ENCODE results near the gene RGS8.
"Not testable (repeated sequence)": the region's sequence is repeated elsewhere in the genome, so short reads cannot be mapped to it uniquely, and the experiment has no call there.

Gene RGS8

DNA sequence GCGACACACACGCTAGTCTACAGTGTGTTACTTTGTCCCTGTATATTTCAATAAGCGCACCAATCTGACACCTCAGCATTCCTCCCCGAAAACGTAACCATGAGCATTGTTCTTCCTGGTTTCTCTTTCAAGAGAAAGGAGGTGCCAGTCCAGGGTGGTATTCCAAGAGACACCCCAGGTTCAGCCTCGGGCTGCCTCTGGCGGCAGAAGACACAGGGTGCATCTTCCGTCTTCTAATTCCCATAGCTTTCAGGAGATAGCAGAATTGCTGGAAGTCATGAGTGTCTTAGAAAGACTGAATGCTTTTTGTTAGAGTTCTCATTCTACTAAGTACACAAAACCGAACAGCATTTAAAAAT is 15.9 kb upstream of the RGS8 start:
- no peak for DNase-seq

DNA sequence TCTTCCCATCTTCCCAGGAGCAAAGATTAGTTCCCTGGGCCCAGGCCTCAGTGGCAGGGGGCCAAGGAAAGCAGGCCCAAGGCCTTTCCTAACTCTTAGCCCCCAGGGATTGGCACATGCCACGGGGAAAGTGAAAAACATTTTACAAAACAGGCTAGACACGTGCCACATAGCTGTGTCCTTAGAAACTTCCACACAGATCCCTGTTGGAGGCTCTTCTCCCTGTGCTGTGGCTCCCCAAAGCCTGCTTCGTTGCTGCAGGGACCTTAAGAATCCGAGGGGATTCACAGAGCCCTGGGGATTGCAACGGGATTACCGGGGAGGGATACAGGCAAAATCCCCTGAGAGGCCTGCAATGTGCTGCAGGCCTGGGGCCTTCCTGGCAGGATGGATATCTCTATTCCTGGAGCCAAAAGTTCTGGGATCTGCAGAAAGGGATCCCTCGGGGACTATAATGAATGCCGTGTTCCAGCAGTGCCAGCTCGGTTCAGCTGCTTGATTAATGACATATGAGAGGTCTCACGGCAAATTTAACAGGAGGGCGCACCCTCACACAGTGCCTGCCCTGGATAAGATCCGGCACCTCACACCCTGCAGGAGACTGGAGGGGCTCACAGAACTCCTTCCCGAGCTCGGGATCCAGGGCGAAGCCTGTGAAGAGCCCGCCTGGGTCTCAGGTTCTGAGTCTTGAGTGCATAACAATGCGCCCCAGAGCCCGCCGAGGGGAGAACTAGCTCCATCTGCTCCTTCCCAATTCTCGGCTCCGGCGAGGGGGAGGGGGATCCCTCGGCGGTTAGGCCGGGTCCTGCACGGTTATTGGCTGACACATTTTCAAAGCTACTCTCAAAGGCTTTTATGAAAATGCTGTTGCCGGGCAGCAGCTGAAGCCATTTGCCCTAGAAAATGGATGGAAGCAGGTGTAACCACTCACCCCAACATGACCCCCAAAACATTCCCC is 15.3 kb upstream of the RGS8 start:
- DNase-seq = no peak

DNA sequence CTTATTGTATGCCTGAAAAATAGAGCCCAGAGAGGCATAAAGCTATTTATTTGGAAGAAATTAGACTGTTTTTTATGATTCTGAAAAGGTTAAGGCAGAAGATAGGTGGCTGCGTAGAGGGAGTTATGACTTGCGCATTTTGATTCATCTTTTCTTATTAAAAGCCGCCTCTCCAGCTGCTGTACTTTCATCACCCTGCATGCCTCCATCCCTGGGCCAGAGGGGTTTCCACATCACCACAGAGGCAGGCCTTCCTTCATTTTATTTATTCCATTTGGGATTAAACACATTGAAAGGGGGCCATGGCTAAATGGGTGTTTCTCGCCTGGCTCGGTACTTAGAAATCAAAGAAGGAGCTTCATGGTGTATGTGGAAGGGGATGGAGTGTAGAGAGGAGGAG is 14.6 kb upstream of the RGS8 start:
- no peak for DNase-seq

DNA sequence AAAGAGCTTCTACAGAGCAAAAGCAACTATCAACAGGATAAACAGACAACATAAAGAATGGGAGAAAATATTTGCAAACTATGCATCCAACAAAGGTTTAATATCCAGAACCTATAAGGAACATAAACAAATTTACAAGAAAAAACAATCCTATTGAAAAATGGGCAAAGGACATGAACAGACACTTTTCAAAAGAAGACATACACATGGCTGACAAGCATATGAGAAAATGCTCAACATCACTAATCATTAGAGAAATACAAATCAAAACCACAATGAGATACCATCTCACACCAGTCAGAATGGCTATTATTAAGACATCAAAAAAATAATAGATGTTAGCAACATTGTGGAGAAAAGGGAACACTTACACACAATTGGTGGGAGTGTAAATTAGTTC is 8.8 kb upstream of the RGS8 start:
- DNase-seq = not testable (repeated sequence)

DNA sequence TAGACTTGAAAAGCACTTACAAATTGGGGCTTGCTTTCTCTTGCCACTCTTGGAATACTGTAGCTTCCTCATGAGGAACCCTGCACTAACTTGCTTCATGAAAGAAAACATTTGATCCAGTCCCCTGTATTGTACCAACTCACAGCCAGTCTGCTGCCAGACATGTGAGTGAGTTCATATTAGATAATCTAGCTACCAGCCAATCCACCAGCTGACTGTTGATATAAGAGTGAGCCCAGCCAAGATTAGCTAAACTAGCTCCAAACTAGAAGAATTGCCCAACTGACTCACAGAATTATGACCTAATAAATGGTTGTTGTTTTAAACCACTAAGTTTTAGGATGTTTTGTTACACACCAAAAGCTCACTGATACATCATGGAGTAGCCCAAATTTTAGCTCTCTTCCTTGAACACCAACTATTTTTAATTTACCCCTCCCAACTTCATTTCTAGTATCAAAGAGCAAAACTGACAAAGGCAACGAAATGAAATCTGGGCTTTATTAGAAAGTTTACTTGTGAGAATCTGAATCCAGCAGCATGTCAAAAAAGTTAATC is 6.6 kb upstream of the RGS8 start:
- DNase-seq = no peak

DNA sequence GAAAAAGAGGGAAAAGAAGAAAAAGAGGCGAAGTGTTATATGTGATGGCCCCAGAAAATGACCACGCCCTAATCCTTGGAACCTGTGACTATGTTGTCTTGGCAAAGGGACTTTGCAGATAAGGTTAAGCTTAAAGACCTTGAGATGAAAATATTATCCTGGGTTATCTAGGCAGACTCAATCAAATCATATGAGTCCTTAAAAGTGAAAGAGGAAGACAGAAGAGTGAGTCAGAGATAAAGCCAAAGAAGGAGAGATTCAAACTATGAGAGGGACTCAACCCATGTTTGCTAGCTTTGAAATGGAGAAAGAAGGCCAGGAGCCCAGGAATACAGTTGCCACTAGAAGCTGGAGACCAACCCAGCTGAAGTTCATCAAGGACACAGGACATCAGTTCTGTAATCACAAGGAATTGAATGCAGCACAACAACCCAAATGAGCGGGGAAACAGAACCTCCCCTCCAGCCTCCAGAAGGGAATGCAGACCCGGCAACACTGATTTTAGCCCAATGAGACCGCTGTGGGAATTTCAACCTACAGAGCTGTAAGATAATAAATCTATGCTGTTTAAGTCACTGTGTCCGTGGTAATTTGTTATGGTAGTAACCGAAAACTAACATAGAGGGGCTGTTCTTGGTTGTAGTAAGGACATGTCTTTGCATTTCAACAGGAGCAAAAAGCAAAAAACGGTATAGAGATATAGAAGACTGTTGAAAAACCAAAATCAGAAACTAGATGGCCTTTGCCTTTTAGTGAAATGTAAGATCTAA is 4.2 kb upstream of the RGS8 start:
- no peak for DNase-seq

DNA sequence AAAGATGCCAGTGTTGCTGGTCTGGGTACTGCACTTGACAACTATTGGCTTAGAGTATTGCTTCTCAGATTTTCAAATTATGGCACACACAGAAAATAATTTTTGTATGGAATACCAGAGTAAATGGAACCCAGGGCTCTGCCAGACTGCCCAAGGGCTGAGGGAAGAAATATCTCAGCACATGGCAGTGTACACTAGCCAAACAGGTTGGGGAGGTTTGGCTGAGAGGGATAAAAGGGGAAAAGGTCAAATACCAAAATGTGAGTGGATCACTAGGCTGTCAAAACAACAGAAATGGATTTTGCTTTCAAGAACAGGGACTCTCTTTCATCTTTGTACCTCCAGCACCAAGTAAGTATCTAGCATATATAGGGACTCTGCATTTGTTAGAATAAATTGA is 3.0 kb upstream of the RGS8 start:
- DNase-seq = no peak

DNA sequence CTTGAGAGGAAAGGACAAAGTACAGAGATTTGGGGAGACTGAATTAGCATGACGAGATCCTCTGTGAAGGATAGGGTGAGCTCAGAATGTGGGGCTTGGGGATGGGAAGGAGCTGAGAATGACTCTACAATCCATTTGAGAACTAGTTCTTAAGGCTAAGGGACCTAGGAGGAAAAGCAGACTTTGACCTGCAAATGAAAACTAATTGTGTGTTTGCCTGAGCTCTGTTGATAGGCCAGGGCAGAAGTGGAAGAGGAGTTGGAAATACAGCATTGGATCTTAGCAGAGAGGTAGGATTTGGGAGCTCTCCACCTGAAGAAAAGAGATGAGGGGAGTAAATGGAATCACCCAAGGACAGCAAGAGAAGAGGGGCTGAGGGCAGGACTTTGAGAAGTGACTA is 2.1 kb upstream of the RGS8 start:
- no peak for DNase-seq

DNA sequence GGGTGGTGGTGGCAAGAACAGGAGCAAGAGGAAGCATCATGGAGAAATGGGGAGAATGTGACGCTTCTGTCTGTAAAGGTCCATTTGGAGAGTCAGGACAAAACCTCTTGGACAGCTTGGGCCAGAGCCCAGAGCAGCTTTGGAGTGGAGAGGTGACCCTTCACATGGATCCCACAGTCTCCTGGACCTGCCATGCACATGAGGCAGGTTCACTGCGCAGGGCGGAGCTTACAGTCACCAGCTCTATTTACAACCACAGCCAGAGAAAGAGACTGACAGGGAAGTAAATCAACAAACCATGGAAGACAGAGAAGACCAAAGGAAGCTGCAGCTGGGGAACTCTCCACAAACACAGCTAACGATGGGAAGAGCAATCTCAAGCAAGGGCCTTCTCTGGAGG is 828 bp upstream of the RGS8 start:
- no peak for DNase-seq

DNA sequence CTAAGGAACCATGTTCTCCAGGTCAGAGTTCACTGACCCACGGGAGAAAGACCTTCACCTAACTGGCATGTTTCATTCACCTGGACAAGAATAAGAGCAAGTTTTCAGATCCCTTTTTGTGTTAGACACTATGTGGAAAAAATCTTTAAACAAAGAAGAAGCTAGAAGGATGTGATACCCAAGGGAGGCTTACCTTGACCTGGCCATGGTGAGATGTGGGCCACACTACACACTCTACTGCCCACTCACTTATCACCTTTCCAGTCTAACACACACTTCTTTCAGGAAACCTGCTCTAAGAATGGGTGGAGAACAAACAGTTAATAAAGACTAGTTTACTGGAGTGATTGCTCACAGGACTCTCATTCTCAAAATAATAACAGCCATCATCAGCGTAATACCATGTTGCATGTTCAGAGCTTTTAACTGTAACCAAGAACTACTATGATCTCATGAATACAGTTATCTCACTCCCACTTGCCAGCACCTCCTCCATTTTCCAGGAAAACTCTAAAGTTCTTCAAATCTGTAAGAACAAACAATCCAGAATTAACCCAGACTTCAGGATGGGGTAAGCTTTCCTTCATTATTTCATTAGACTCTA is 1.4 kb downstream of the RGS8 start:
- DNase-seq = no peak

DNA sequence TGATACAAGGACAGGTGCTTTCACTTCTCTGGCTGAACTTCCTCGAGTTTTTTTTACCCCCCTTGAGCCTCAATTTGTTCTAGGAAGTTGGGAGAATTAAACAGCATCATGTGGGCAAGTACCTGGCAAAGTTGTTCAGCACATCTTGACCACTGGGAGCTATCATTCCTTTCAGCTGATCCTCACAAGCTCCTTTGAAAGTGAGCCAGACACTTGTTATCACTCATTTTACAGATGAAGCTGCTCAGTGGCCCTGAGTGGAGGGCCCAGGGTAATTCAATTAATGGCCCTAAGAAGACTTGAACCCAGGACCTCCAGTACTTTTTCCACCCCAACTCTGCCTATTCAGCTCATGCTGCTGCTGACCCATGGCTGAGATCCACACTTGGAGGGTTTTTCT is 2.0 kb downstream of the RGS8 start:
- DNase-seq = no peak

DNA sequence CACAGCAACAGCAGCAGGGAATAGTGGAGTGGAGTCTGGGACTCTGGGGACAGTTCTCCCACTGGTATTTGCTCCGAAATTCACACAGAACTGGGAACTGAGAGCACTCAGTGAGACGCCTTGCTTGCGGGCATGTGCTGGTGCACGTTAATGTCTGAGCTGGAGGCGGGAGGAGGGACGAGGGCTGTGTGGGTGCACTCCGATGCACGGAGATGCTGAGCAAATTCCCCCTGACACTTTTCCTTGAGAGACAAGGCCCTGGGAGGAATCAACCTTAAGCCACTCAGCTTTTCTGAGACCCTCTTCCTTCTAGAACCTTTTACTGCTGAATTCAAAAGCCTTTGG is 2.8 kb downstream of the RGS8 start:
- no peak for DNase-seq

DNA sequence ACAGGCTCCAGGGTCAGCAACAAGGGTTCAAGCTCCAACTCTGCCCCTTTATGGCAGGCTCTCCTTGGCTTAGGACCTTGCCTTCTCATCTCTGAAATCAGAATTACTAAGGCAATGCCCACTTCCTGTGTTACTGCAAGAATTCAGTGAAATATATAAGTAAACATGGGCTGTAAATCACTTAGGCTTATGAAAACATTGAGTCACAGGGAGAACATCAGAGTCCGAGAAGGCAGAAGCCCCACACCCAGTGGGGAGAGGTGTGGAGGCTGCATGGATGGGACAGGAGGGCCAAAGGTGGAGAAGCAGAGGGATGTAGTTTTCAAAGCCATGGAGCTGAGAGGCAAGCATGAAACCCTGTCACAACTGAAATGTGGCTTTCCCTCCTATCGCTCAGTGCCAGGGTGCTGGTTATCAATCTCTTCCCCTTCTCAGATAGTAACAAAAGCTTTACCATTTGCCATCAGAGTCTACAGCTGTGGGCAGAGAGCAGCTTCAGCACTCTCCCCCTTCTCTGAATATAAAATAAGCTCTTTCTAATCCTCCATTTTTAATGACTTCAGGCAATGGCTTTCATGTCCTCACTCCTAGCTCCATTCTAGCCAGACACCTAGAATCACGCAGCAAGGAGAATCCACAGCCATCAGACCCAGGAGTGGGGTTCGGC is 3.4 kb downstream of the RGS8 start:
- no peak for DNase-seq

DNA sequence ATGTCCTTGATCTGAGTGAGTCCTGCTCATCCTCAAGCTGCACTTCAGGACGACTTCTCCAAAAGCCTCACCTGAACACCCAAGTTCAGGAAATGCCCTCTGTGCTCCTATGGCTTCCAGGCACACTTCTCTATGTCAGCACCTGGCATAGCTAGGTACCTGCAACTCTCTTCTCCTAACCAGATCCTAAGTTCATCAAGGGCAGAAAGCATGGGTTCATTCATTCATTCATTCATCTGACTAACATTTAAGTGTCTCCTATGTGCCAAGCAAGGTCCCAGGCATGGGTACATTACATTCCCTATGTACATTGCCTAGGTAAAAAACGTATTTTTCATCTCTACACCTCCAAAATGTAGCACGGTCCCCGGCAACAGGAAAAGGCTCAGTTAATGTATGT is 4.0 kb downstream of the RGS8 start:
- DNase-seq = no peak

DNA sequence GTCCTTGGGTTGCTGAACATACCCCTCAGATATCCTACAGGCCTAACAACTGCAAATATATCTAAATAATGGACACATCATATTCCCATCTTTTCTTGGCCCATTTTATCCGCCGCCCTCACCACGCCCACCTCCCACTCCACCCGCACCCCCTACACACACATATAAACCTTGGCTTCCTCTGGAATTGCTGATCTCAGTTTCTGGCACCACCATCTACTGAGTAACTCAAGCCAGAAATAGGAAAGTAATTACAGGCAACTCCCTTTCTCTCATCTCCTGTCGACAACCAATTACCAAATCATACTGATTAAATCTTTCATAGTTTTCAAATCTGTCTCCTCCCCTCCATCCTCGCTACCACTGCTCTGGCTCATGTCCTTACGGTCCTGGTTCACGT is 4.7 kb downstream of the RGS8 start:
- DNase-seq = no peak

DNA sequence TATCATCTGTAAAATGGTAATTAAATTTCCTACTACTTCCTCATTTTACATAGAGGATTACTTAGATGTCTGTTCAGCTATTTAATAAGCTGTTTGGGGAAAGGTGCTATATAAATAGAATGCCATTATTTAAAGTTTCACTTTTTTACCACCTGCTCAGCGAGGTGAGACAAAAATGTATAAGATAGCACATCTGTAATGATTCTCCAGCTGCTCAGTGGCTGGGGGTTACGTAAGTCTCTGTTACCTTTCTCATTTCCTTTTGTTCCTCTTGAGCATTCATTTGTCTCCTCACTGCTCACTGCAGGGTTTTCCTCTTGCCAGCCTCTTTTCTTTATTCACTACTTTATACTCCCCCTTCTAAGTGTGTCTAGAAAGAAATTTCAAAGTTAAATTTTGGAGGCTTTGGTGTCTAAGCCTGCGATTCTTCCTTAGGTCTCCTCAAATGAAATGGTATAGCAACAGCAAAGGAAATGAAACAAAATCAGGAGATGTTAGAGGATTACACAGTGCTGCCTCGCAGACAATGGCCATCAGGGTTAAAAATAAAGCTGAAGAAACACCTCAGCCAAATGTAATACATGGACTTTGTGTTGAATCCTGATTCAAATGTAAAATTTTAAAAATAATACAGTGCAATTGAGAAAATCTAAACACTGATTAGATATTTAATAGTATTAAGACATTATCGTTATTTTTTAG is 6.8 kb downstream of the RGS8 start:
- DNase-seq = no peak

DNA sequence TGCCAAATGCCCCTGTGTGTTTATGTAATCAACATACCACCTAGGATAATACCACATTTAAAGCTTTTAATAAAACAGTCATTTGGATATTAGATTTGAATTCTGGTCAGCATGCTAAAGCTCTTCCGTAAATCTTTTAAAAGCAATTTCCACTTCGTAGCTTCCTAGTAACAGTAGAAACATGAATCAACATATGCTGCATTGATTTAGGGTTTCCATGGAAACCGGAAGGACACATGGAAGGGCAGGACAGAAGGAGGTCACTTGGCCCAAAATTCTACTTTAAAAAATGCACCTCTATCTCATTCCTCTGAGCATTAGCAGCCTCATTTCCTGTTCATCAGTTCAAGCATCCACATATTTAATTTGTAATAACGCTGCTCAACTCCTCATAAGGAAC is 8.1 kb downstream of the RGS8 start:
- DNase-seq = no peak

DNA sequence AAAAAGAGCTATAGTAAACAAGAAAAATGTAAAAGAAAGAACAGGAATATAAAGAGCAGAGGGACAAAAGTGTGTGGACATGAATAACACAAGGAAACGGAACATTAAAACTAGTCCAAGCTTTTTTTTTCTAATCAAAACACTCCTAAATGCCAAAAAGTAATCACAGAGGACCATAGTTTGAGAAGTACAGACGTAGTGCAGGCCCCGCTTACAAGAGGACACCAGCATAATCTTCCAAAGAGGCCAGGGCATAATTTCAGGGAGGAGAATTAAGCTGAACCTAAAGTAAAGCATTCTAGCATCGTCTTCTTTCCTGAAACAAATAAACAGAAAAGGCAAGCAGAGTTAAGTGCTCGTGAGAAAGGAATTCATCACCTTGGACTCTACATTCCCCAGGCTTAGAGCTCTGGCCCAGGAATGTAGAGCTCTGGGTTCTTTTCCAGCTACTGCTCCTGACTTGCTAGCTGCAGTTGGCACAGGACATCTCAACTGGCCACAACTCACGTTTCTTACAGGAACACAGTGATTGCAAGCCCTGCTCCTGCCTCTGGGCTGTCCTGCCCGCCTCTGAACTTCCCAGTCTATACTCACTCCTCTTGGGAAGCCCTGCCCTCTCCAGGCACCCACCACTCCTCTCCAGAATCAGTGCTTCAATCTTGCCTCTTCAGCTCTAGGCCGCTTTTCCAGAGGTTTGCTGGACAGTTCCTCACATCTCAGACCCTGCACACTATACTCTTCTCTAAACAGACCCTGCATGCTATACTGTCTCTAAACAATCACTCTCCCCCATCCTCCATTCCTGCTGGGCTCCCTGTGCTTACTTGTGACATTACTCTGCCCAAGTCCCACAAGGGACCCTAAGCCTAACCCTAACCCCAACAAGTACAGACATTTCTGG is 9.8 kb downstream of the RGS8 start:
- DNase-seq = no peak

DNA sequence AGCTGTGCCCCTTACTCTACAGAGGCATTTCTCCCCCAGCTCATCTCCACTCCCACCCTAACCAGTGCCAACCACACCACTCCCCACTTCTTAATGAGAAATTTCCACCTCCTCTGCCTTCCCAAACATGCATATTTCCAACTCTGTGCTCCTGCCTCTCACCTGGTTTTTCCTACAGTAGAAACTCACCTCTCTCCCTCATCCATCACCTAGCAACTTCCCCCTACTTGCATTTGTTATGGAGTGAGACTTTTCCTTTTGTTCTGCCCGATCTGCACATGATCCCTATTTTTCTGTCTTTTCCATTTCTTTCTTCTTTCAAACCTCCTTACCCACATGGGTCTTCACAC is 11.9 kb downstream of the RGS8 start:
- DNase-seq = no peak

DNA sequence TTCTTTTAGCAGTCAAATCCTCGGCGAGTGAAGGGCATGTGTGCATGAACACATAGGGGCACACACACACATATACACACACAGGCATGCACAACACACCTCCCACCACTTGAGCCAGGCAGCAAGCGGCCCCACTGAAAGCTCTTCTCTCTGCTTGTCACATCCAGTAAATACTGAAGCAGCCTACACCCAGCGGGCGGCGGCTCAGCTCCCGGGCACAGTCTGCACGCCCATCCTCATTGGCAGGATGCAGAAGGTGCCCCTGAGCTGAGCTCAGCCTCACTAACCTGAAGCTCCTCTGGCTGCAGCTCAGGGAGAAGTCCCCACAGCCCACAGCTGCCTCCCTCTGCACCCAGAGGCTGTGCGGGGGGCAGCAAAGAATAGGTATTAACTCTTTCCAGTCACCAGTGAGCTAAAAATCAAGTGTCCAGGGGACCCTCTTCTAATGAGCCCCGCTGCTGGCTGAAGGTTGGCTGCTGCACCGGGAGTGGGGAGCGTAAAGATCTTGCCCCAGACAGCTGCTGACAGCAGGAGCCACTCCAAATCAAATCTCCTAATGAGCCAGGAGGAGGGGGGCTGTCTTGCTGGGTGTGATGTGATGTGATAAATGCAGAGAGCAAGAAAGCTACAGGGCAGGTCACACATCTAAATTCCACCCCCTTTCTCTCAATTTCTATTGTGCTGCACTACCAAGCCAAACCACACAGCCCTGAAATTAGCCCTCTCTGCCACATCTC is 12.5 kb downstream of the RGS8 start:
- DNase-seq = no peak

All from activated CD4-positive, CD25-positive, alpha-beta regulatory T cell (primary cell).